HepG2 (cell line): ENCODE measurements around the gene ACE. TPM values are rescaled to one million over a fixed set of nuclear protein-coding genes. Genes with fewer than 3 reads are reported as not detected.

Source experiments
- ATM ChIP-seq: fragments of 450-650 bp; IDR thresholded peaks from 2 replicates; pipeline ENCODE4 v1.7.1; 2017; ENCODE audit warnings: mild to moderate bottlenecking, borderline replicate concordance
- BORCS8-MEF2B ChIP-seq: sonication (generic); formaldehyde crosslinking; IDR thresholded peaks from 2 replicates; pipeline ENCODE4 v1.8.0; 2022; ENCODE audit warnings: mild to moderate bottlenecking, missing genetic modification reagents
- DNMT1 ChIP-seq: sonication (generic); formaldehyde crosslinking; IDR thresholded peaks from 2 replicates; pipeline ENCODE4 v1.5.1; 2020; ENCODE audit warnings: mild to moderate bottlenecking, missing genetic modification reagents
- FOXM1 ChIP-seq: sonication (generic); formaldehyde crosslinking; IDR thresholded peaks from 2 replicates; pipeline ENCODE4 v1.5.0; 2020; ENCODE audit warnings: missing genetic modification reagents
- HNRNPLL ChIP-seq: fragments of 200-400 bp; formaldehyde crosslinking; IDR thresholded peaks from 2 replicates; pipeline ENCODE4 v1.6.1; 2017; ENCODE audit warnings: mild to moderate bottlenecking, low read depth, low read length; ENCODE audit not compliant: poor library complexity, severe bottlenecking
- NFATC3 ChIP-seq: sonication (generic); formaldehyde crosslinking; IDR thresholded peaks from 2 replicates; pipeline ENCODE4 v1.5.1; 2020; ENCODE audit warnings: mild to moderate bottlenecking, missing genetic modification reagents
- RBAK ChIP-seq: sonication (generic); formaldehyde crosslinking; IDR thresholded peaks from 2 replicates; pipeline ENCODE4 v1.5.1; 2020; ENCODE audit warnings: mild to moderate bottlenecking, missing genetic modification reagents
- SIX1 ChIP-seq: sonication (generic); formaldehyde crosslinking; IDR thresholded peaks from 2 replicates; pipeline ENCODE4 v1.4.0; 2020; ENCODE audit warnings: missing genetic modification reagents, borderline replicate concordance
- TRAFD1 ChIP-seq: sonication (generic); formaldehyde crosslinking; IDR thresholded peaks from 2 replicates; pipeline ENCODE4 v1.5.1; 2020; ENCODE audit warnings: missing genetic modification reagents, mild to moderate bottlenecking, borderline replicate concordance
- TSC22D2 ChIP-seq: sonication (generic); formaldehyde crosslinking; IDR thresholded peaks from 2 replicates; pipeline ENCODE4 v1.5.1; 2020; ENCODE audit warnings: missing genetic modification reagents, mild to moderate bottlenecking, borderline replicate concordance
- ZBTB1 ChIP-seq: sonication (generic); formaldehyde crosslinking; IDR thresholded peaks from 2 replicates; pipeline ENCODE4 v1.4.0; 2020; ENCODE audit warnings: missing genetic modification reagents, borderline replicate concordance
- ZBTB20 ChIP-seq: sonication (generic); formaldehyde crosslinking; IDR thresholded peaks from 2 replicates; pipeline ENCODE4 v1.8.1; 2023; ENCODE audit warnings: missing genetic modification reagents, low read depth, mild to moderate bottlenecking, borderline replicate concordance
- ZBTB3 ChIP-seq: sonication (generic); formaldehyde crosslinking; IDR thresholded peaks from 2 replicates; pipeline ENCODE4 v1.4.0; 2020; ENCODE audit warnings: low read depth, mild to moderate bottlenecking, moderate library complexity, missing genetic modification reagents, borderline replicate concordance
- ZBTB8A ChIP-seq: sonication (generic); formaldehyde crosslinking; IDR thresholded peaks from 2 replicates; pipeline ENCODE4 v1.4.0; 2020; ENCODE audit warnings: mild to moderate bottlenecking, low read depth, missing genetic modification reagents, borderline replicate concordance
- ZNF44 ChIP-seq: sonication (generic); formaldehyde crosslinking; IDR thresholded peaks from 2 replicates; pipeline ENCODE4 v1.5.1; 2020; ENCODE audit warnings: mild to moderate bottlenecking, missing genetic modification reagents
- ZNF597 ChIP-seq: sonication (generic); formaldehyde crosslinking; IDR thresholded peaks from 2 replicates; pipeline ENCODE4 v1.5.0; 2020; ENCODE audit warnings: missing genetic modification reagents
- ZNF674 ChIP-seq: sonication (generic); formaldehyde crosslinking; IDR thresholded peaks from 2 replicates; pipeline ENCODE4 v1.5.0; 2020; ENCODE audit warnings: low read depth, mild to moderate bottlenecking, missing genetic modification reagents
- ZNF7 ChIP-seq: IDR thresholded peaks from 2 replicates; pipeline ENCODE4 v1.6.1; 2016; ENCODE audit warnings: missing biosample characterization, missing genetic modification reagents
- ZNF841 ChIP-seq: sonication (generic); formaldehyde crosslinking; IDR thresholded peaks from 2 replicates; pipeline ENCODE4 v1.8.1; 2023; ENCODE audit warnings: missing genetic modification reagents, borderline replicate concordance
- ZSCAN25 ChIP-seq: sonication (generic); formaldehyde crosslinking; IDR thresholded peaks from 2 replicates; pipeline ENCODE4 v1.8.0; 2022; ENCODE audit warnings: mild to moderate bottlenecking, missing genetic modification reagents
- polyA plus RNA-seq, 8 experiments: library from polyadenylated mRNA; depleted of rRNA in 3 of 8; stranded (reverse) in 7 of 8; unstranded in 1 of 8; fragments of >200 nt; fragmentation: Illumina TruSeq in 4 of 8; extraction: Trizol in 4 of 8; gene quantifications; 2 replicates each; pipeline versions ENCODE4 v1.2.1 to v1.2.3, GENCODE V29; 2011 to 2016; ENCODE audit warnings: low read depth in 4 of 8, missing spikeins in 1 of 8, mixed read lengths in 1 of 8; ENCODE audit not compliant: insufficient read depth in 1 of 8
- total RNA-seq, 5 experiments: library from RNA; depleted of rRNA; stranded (reverse); fragments of >200 nt; fragmentation: Illumina TruSeq; extraction: Trizol; gene quantifications; 2 replicates each; pipeline ENCODE4 v1.2.3, GENCODE V29; 2016; ENCODE audit warnings: low read depth in 1 of 5
- TF ChIP-seq, protein P1 (sequence below): sonication (generic); formaldehyde crosslinking; conservative IDR thresholded peaks from 2 replicates; pipeline ENCODE4 v1.4.0; 2020; ENCODE audit warnings: mild to moderate bottlenecking, missing genetic modification reagents, moderate library complexity

The ACE gene
- total and polyA plus RNA-seq, 2 of the 13 experiments (the other 11 are each of a cell fraction or from before 2014, with no cell fraction given): 0.08 to 0.13 TPM

GRCh38 chr17:63516910-63517824, 40.3 kb downstream of the ACE start (continued):
- TF ChIP-seq ZNF597 (CRISPR knock-in tag): no peak
- TF ChIP-seq ZBTB3 (CRISPR knock-in tag): no peak
- no peak for TF ChIP-seq ZNF7 (CRISPR knock-in tag)
- TF ChIP-seq ZNF841 (CRISPR knock-in tag): no peak
- TF ChIP-seq FOXM1 (CRISPR knock-in tag): no peak
- TF ChIP-seq NFATC3 (CRISPR knock-in tag): no peak
- TF ChIP-seq ZSCAN25 (CRISPR knock-in tag): peak; percentile 90; the same call in 1 of the 2 replicates
- TF ChIP-seq SIX1: no peak
- TF ChIP-seq HNRNPLL: no peak
- no peak for TF ChIP-seq TRAFD1 (CRISPR knock-in tag)
- TF ChIP-seq ATM: no peak
- TF ChIP-seq ZNF44 (CRISPR knock-in tag): no peak
- TF ChIP-seq TSC22D2 (CRISPR knock-in tag): no peak
- no peak; the same call in 1 of the 2 replicates for TF ChIP-seq RBAK (CRISPR knock-in tag)
- TF ChIP-seq ZBTB1 (CRISPR knock-in tag): no peak
- TF ChIP-seq, protein P1, sequence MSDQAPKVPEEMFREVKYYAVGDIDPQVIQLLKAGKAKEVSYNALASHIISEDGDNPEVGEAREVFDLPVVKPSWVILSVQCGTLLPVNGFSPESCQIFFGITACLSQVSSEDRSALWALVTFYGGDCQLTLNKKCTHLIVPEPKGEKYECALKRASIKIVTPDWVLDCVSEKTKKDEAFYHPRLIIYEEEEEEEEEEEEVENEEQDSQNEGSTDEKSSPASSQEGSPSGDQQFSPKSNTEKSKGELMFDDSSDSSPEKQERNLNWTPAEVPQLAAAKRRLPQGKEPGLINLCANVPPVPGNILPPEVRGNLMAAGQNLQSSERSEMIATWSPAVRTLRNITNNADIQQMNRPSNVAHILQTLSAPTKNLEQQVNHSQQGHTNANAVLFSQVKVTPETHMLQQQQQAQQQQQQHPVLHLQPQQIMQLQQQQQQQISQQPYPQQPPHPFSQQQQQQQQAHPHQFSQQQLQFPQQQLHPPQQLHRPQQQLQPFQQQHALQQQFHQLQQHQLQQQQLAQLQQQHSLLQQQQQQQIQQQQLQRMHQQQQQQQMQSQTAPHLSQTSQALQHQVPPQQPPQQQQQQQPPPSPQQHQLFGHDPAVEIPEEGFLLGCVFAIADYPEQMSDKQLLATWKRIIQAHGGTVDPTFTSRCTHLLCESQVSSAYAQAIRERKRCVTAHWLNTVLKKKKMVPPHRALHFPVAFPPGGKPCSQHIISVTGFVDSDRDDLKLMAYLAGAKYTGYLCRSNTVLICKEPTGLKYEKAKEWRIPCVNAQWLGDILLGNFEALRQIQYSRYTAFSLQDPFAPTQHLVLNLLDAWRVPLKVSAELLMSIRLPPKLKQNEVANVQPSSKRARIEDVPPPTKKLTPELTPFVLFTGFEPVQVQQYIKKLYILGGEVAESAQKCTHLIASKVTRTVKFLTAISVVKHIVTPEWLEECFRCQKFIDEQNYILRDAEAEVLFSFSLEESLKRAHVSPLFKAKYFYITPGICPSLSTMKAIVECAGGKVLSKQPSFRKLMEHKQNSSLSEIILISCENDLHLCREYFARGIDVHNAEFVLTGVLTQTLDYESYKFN (CRISPR knock-in tag): peak; percentile 93
- 0 out of 2 replicates have a peak, but pooled peaks have one; percentile 36 for TF ChIP-seq DNMT1 (CRISPR knock-in tag)
- peak; percentile 59; the same call in 1 of the 2 replicates for TF ChIP-seq ZBTB20 (CRISPR knock-in tag)
- no peak; the same call in 1 of the 2 replicates for TF ChIP-seq BORCS8-MEF2B (CRISPR knock-in tag)
- no peak for TF ChIP-seq ZBTB8A (CRISPR knock-in tag)
- no peak for TF ChIP-seq ZNF674 (CRISPR knock-in tag)
